HAP-1 (cell line): ENCODE measurements around the gene MBTPS1.
A peak's percentile ranks its signal among the peaks of the same experiment; 100 is the strongest.

Source experiments
- DNase-seq, 2 experiments: peaks; one replicate each; pipeline ENCODE4 v3.0.0-alpha.2; 2016 to 2020; ENCODE audit warnings: low spot score in 2 of 2
- H3K27me3 ChIP-seq: fragments of 250-450 bp; sonication (Bioruptor Pico); 2 replicates; pipeline ENCODE4 v1.5.1; 2020; ENCODE audit warnings: low read depth, mild to moderate bottlenecking, moderate library complexity
- H3K36me3 ChIP-seq: fragments of 250-450 bp; sonication (Bioruptor Pico); replicated peaks from 2 replicates; pipeline ENCODE4 v1.5.1; 2020; ENCODE audit warnings: mild to moderate bottlenecking
- H3K4me1 ChIP-seq: fragments of 250-450 bp; sonication (Bioruptor Pico); 2 replicates; pipeline ENCODE4 v1.5.1; 2020; ENCODE audit warnings: mild to moderate bottlenecking
- H3K4me3 ChIP-seq: fragments of 250-450 bp; sonication (Bioruptor Pico); 2 replicates; pipeline ENCODE4 v1.5.1; 2020; ENCODE audit warnings: mild to moderate bottlenecking, moderate library complexity
- H3K9me3 ChIP-seq: fragments of 250-450 bp; sonication (Bioruptor Pico); 2 replicates; pipeline ENCODE4 v1.5.1; 2020; ENCODE audit warnings: mild to moderate bottlenecking, moderate library complexity
- in situ Hi-C: fragments of 300-500 bp; cut with MboI; formaldehyde crosslinking; loops from 3 replicates; pipeline ENCODE4 v1.14.3; 2020; ENCODE audit warnings: low sequenced_read_pairs, inconsistent platforms, mixed read lengths

MBTPS1 gene

DNA sequence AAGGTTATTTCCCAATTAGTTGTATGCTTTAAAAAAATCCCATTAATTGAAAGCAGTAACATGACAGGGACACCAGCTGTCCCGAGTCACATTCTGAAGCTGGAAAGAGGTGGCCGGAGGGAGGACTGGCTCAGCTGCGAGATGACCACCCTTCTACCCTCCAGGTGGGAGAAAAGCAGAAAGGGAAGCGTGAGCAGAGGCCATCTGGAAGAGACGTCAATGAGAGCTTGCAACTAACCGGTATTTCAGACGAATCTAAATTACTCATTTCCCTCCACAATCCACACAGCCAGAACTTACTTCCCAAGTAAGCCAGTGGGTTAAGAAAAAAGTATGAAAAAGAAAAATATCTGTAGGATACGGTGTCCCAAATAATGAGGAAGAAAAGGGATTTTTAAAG is 45.6 kb downstream of the MBTPS1 start:
- in situ Hi-C loops: no loop called here
- no peak for DNase-seq
- Histone ChIP-seq H3K27me3 (no peaks in the 10 kb centered on the region), H3K4me3 (no peak overlapping the region), H3K36me3 (peaks cover 78% of the 10 kb centered on the region), H3K9me3 (no peaks in the 10 kb centered on the region; the same call in 1 of the 2 replicates), H3K4me1 (no peaks in the 10 kb centered on the region)

DNA sequence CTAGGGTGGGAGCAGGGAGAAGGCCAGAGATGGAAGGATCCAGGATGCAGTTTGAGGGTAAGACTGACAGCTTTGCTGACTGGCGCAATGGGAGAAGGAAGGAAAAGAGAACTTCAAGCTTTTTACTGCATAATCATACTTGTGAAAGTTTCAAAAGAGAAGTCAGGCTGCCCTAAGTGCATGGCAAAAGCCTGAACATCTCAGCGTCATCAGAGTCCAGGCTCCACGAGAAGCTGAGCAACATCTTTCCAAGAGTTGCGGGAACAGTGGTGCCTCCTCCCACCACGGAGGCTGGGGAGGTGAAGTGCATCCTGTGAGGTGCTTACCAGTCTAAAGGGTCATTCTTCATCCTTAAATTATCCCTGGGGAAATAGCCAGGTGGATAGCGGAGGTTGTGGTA is 47.2 kb downstream of the MBTPS1 start:
- H3K36me3 ChIP-seq: peaks cover 74% of the 10 kb centered on the region
- H3K27me3 ChIP-seq: no peaks in the 10 kb centered on the region
- in situ Hi-C loops: no loop called here
- H3K4me3 ChIP-seq: no peak overlapping the region
- H3K4me1 ChIP-seq: no peaks in the 10 kb centered on the region
- no peaks in the 10 kb centered on the region; the same call in 1 of the 2 replicates for H3K9me3 ChIP-seq
- no peak for DNase-seq

DNA sequence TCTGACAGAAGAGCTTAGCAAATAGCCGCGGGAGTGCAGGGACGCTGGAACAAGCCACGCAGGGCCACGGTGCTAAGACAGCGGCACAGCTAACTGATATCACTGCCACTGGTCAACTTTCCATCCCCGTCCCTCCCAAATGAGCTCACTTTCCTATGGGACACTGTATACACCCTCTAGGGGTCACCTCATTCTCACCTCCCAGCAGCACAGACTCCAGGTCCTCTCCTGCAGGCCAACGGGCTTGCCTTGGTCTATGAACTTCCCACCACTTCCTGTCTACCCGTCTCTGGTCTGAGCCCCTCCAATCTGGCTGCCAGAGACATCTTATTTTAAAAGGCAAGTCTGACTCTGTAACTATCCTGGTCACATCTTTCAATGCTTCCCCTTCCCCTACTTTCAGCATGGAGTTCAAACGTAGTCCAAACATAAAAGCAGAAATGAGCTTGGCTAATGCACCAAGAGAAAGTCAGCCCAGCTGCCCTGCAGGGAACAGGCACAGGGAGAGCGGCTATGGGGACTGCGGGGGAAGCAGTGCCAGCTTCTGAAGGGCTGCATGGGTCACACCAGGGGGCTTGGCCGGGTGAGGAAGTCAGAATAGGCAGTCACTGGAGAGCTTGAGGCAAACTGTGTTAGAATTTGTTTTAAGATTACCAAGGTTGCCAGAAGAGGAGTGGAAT is 47.8 kb downstream of the MBTPS1 start:
- in situ Hi-C loops: no loop called here
- Histone ChIP-seq H3K4me3 (no peak overlapping the region), H3K36me3 (peaks cover 68% of the 10 kb centered on the region)

DNA sequence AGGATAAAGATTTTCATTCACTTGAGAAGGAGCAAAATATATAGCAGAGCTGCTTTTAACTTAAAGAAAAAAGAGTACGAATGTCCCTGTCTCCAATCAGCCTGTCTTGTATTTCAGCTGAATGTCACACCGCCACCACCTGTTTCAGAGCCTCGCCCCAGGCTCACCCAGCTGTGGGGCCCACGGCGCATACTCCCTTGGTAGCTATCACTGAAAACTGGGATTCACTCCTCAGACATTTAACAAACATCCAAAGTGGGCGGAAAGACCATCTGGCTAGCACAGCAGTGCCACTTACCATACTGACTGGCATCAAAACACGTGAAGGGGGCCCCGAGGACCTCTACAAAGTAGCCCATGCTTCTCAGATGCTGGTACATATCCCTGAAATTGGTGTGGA is 48.7 kb downstream of the MBTPS1 start:
- no peak for DNase-seq
- H3K36me3 ChIP-seq: peaks cover 68% of the 10 kb centered on the region
- in situ Hi-C loops: no loop called here

More for the DNA sequence above, 47.8 kb downstream of the MBTPS1 start:
- H3K27me3 ChIP-seq: no peaks in the 10 kb centered on the region
- H3K4me1 ChIP-seq: no peaks in the 10 kb centered on the region
- DNase-seq: no peak
- H3K9me3 ChIP-seq: no peaks in the 10 kb centered on the region

DNA sequence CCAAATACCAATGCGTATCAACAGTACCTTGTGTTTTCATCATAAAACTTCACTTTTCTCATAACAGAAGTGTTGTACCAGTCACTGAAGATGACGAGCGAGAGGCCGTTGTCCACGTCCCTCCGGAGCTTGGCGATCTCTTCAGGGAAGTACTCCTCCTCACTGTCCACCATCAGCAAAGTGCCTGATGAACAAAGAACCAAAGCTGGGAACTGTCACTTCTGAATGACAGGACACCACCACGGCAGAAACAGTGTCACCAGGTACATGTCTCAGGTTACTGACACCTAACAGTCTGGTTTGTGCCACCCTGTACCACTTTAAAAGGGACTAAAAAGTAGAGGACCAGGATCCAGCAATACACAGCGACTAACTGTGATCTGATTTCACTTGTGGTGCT is 49.1 kb downstream of the MBTPS1 start:
- in situ Hi-C loops: no loop called here
- no peaks in the 10 kb centered on the region for H3K9me3 ChIP-seq
- no peaks in the 10 kb centered on the region for H3K4me1 ChIP-seq
- H3K4me3 ChIP-seq: no peak overlapping the region
- DNase-seq: no peak
- peaks cover 68% of the 10 kb centered on the region for H3K36me3 ChIP-seq
- no peaks in the 10 kb centered on the region for H3K27me3 ChIP-seq

More for the DNA sequence above, 48.7 kb downstream of the MBTPS1 start:
- Histone ChIP-seq H3K27me3 (no peaks in the 10 kb centered on the region), H3K4me1 (no peaks in the 10 kb centered on the region), H3K9me3 (no peaks in the 10 kb centered on the region), H3K4me3 (no peak overlapping the region)

DNA sequence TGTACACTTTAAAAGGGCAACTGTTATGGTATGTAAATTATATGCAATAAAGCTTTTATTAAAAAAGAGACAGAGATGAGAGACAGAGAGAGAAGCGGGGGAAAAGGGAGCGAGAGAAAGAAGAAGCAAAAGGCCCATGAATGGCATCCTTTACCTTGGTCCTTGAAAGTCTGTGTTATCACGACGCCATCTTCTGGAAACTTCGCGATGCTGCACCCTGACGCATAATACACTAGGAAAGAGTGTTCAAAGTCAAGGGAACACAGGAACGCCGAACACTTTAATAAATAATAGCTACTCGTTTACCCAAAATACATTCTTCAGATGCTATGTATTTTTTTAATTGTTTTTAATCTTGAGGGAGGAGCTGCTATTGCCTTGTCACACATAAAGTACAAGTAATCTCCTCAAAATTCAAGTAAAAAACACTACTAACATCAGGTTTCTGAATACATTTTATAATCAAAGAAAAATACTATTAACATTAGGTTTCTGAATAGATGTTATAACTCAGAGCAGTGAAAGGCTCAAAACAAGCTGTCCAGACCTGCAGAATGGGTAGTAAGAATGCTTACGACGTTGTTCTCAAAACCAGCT is 51.1 kb downstream of the MBTPS1 start:
- in situ Hi-C loops: no loop called here
- H3K4me1 ChIP-seq: no peaks in the 10 kb centered on the region
- peak; percentile 66 to 74 for DNase-seq
- no peak overlapping the region for H3K4me3 ChIP-seq
- peaks cover 74% of the 10 kb centered on the region for H3K36me3 ChIP-seq
- H3K27me3 ChIP-seq: no peaks in the 10 kb centered on the region
- H3K9me3 ChIP-seq: no peaks in the 10 kb centered on the region

DNA sequence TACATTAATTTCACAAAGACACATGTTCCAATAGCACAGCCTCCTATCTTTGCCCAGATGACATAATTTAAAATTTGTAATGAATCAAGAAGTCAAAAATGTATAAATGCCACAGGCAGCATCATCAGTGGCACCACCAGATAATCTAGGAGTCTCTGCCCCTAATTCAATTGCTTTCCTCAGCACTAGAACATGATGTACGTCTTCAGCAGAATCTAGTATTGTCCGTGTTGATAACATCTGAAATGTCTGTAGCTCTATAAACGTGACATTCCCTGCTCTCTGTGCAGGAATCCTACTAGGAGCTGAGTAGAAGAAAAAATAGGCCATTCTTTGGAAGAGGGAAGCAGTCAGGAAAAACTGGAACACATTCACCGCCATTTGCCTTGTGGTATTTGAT is 52.8 kb downstream of the MBTPS1 start:
- H3K9me3 ChIP-seq: no peaks in the 10 kb centered on the region
- no peaks in the 10 kb centered on the region for H3K27me3 ChIP-seq
- H3K36me3 ChIP-seq: peaks cover 68% of the 10 kb centered on the region
- no peak overlapping the region for H3K4me3 ChIP-seq
- DNase-seq: no peak
- in situ Hi-C loops: loop anchor here (5.0 kb wide), 1 partner anchor 107 kb away; no protein-coding TSS in a partner anchor
- no peaks in the 10 kb centered on the region for H3K4me1 ChIP-seq

DNA sequence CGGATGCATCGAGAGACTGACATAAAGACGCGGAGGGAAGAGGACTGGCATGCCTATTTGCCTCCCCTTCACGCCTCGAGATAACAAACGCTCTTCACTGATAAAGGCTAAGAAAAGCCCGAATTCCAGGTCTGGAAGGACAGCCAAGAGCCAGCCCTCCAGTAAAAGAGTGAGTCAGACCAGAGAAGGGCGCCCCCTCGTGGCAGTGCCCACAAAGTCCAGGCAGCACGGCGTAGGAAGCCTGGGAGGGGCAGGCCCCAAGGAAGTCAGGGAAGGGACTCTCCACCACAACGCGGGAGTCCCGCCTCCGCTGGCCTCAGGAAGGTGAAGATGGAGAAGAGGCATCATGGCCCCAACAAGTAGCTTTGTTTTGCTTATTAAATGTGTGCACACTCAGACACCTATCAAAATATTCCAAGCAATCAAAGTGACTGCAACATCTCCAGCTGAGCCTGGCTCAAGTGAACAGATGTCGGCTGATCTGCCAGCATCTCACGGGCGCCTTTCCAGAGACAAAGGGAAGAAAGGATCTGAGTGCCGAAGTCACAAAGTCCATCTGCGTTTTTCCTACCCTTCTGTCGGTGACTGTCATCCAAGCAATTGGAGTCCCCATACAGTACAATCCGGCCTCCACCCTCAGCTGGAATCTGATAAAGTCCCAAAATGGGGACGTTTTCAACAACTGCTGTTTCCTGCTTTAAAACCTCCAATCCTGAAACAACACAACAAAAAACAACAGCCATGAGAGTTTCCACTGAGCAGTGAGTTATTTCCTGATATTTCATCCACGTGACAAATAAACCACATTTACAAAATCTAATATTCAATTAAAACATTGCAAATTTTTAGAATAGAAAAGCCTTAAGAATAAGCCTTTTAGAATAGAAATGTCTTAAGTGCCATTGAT is 53.8 kb downstream of the MBTPS1 start:
- H3K4me1 ChIP-seq: no peaks in the 10 kb centered on the region
- H3K27me3 ChIP-seq: no peaks in the 10 kb centered on the region
- in situ Hi-C loops: loop anchor here (5.0 kb wide), 1 partner anchor 106 kb away; no protein-coding TSS in a partner anchor
- no peaks in the 10 kb centered on the region for H3K9me3 ChIP-seq
- DNase-seq: peak; percentile 41 to 90
- H3K4me3 ChIP-seq: no peak overlapping the region
- peaks cover 67% of the 10 kb centered on the region for H3K36me3 ChIP-seq

DNA sequence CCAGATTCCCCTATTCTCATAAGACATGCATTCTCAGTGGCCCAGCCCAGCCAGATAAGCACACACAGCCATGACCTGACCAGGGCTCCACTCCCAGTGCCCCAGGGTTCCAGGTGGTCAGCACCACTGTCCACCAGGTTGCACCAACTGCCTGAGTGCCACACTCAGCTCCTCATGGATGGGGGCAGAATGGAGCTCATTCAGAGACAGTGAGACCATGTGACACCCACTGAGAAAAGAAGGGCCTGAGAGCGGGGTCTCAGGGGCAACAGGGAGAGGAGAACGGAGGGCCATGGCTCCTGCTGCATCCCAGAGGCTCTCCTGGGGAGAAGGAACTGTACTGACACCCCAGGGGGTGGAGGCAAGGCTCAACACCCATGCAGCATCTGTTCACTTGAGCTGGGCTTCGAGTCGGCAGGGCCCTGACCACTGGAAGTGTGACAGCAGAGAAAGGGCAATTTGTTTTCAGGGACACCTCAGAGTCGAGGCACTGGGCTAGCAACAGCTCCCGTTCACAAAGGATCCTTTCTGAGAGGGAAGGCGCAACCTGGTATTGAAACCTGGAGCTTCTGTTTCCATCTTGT is 55.4 kb downstream of the MBTPS1 start:
- in situ Hi-C loops: loop anchor here (5.0 kb wide), 1 partner anchor 104 kb away; no protein-coding TSS in a partner anchor
- Histone ChIP-seq H3K4me1 (no peaks in the 10 kb centered on the region), H3K36me3 (peaks cover 64% of the 10 kb centered on the region), H3K4me3 (no peak overlapping the region), H3K9me3 (no peaks in the 10 kb centered on the region), H3K27me3 (no peaks in the 10 kb centered on the region)
- DNase-seq: no peak

DNA sequence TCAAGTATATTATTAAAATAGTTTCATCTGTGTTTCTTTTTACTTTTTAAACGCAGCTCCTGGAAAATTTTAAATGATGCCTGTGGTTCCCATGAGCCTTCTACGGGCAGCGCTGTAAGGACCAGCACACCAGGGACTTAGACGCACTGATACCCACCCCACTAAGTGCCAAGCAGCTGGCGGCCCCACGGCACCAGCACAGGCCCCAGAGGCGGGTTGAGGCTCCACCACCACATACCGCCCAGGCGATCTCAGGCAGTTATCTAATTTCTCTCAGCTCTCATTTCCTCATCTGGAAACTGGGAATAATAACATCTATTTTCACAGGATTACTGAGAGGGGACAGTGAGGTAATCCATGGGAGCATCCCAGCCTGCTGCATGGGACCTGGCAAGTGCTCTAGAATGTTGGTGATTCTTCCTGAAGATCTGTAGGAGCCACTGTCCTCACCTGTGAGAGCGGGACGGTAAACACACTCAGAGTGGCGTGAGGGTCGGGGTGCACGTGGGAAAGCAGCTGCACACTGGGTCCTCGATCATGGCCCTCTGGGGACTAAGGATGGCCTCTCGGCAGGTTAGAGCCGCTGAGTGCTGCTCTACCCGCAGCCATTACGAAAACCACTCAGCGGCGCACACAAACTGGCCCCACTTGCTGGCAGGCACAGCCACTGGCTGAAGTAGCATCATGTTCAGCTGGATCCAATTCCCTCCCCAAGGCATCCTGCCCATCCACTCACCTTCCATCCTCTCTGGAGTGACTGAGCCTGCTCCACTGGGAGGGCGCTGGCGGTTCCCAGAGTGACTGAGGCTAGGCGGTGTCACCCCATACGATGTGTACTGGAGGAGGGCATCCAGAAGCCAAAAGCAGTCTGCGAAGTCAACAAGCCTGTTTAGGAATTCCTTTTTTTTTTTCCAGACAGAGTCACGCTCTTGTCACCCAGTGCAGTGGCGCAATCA is 56.5 kb downstream of the MBTPS1 start:
- Histone ChIP-seq H3K36me3 (peaks cover 66% of the 10 kb centered on the region), H3K4me1 (no peaks in the 10 kb centered on the region), H3K4me3 (no peak overlapping the region), H3K9me3 (no peaks in the 10 kb centered on the region), H3K27me3 (no peaks in the 10 kb centered on the region)
- DNase-seq: no peak
- in situ Hi-C loops: loop anchor here (5.0 to 10.0 kb wide), 2 partner anchors 103 to 235 kb away; no protein-coding TSS in a partner anchor

DNA sequence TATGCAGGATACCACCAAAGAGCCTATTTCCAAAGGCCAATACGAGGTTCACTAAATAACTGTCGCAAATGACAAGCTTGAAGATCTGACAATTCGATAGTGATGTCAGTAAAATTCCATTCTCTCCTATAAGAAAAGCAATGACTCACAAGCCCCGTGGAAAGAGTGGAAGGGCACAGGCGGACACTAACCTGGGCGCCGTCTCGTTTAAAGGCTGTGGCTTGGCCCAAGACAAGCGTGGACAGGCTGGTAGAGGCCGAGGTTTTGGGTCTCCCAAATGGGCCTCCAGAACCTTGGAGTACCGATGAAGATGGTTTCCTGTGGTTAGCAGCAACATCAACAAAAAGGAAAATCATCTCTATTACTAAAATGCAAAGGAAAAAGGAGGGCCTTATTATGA is 57.6 kb downstream of the MBTPS1 start:
- H3K4me1 ChIP-seq: no peaks in the 10 kb centered on the region
- in situ Hi-C loops: loop anchor here (10.0 kb wide), 1 partner anchor 234 kb away; no protein-coding TSS in a partner anchor
- no peak for DNase-seq
- peaks cover 64% of the 10 kb centered on the region for H3K36me3 ChIP-seq
- no peaks in the 10 kb centered on the region for H3K9me3 ChIP-seq
- no peak overlapping the region for H3K4me3 ChIP-seq
- H3K27me3 ChIP-seq: no peaks in the 10 kb centered on the region

DNA sequence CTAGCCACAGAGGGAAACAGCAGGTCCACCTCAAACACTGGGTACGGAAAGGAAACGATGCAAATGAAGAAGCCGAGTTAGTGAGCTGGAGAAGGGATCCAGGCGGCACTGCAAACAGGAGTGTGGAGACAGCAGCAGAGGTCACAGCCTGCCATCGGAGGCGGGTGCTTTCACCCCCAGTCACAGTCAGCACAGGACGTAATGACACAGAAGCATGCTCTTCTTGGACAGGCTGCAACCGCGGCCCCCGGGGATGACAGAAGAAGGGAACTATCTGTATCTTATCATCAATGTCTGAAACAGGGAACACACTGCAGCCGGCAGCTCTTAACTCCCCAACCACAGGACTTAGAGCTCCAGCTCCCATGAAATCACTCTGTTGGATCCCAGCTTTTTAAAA is 58.1 kb downstream of the MBTPS1 start:
- H3K9me3 ChIP-seq: no peaks in the 10 kb centered on the region
- in situ Hi-C loops: loop anchor here (10.0 kb wide), 1 partner anchor 234 kb away; no protein-coding TSS in a partner anchor
- H3K4me1 ChIP-seq: no peaks in the 10 kb centered on the region
- H3K4me3 ChIP-seq: no peak overlapping the region
- H3K27me3 ChIP-seq: no peaks in the 10 kb centered on the region
- no peak for DNase-seq
- peaks cover 65% of the 10 kb centered on the region for H3K36me3 ChIP-seq
